GM18519 (cell line): ENCODE results near the gene ANKLE1.
A peak's percentile ranks its signal among the peaks of the same experiment; 100 is the strongest.
"Not testable (repeated sequence)": the region's sequence is repeated elsewhere in the genome, so short reads cannot be mapped to it uniquely, and the experiment has no call there.

ENCODE experiments used
- ATAC-seq: cut with Tn5 transposase; IDR thresholded peaks from one replicate; pipeline ENCODE4 v1.9.1; 2021; ENCODE audit warnings: mild to moderate bottlenecking, moderate library complexity; ENCODE audit not compliant: unreplicated experiment, low FRiP score

Gene ANKLE1

GRCh38 chr19:17246681-17247425 is 34.8 kb upstream of the ANKLE1 start:
- no peak for ATAC-seq

GRCh38 chr19:17248011-17248776 is 33.5 kb upstream of the ANKLE1 start:
- ATAC-seq = no peak

GRCh38 chr19:17249887-17250548 is 31.7 kb upstream of the ANKLE1 start:
- ATAC-seq = no peak

GRCh38 chr19:17254636-17255035 is 27.1 kb upstream of the ANKLE1 start:
- no peak for ATAC-seq

- ATAC-seq = no peak
Measured at GRCh38 chr19:17255150-17255621, 26.5 kb upstream of the ANKLE1 start.

GRCh38 chr19:17256130-17256529 is 25.6 kb upstream of the ANKLE1 start:
- ATAC-seq = no peak

GRCh38 chr19:17259118-17259780 is 22.5 kb upstream of the ANKLE1 start:
- no peak for ATAC-seq

GRCh38 chr19:17259934-17260333 is 21.8 kb upstream of the ANKLE1 start:
- no peak for ATAC-seq

- ATAC-seq = no peak
Measured at GRCh38 chr19:17260842-17261325, 20.8 kb upstream of the ANKLE1 start.

GRCh38 chr19:17262557-17262956 is 19.1 kb upstream of the ANKLE1 start:
- no peak for ATAC-seq

GRCh38 chr19:17263712-17264640 is 17.7 kb upstream of the ANKLE1 start:
- no peak for ATAC-seq

- ATAC-seq = no peak
Measured at GRCh38 chr19:17264641-17264979, 17.1 kb upstream of the ANKLE1 start, which contains the start of gene USHBP1. Gene USHBP1, minus strand, starts transcription at chr19:17264745. Its CDS starts 446 bp downstream, at chr19:17264299.

GRCh38 chr19:17266026-17266425 is 15.7 kb upstream of the ANKLE1 start:
- ATAC-seq = no peak

GRCh38 chr19:17266589-17266974 is 15.1 kb upstream of the ANKLE1 start:
- ATAC-seq = no peak

- ATAC-seq = peak; percentile 81
Measured at GRCh38 chr19:17266975-17267788, 14.5 kb upstream of the ANKLE1 start, which contains the start of gene BABAM1. Gene BABAM1, plus strand, starts transcription at chr19:17267443. Its CDS starts 1,364 bp downstream, at chr19:17268807.

GRCh38 chr19:17268754-17269153 is 12.9 kb upstream of the ANKLE1 start:
- no peak for ATAC-seq

GRCh38 chr19:17274892-17275291 is 6.8 kb upstream of the ANKLE1 start:
- not testable (repeated sequence) for ATAC-seq

GRCh38 chr19:17275441-17276175 is 6.1 kb upstream of the ANKLE1 start:
- ATAC-seq = no peak
